Astrocyte of the spinal cord (primary cell): Measurements from ENCODE around the gene TIMM44.
"Not testable (repeated sequence)": the region's sequence is repeated elsewhere in the genome, so short reads cannot be mapped to it uniquely, and the experiment has no call there.

Experiments used
- DNase-seq: peaks from one replicate; pipeline ENCODE4 v3.0.0; 2011; ENCODE audit warnings: low read depth, low spot score
- H3K4me3 ChIP-seq: 2 replicates; pipeline ENCODE4 v1.5.1; 2011; ENCODE audit warnings: low read depth, mild to moderate bottlenecking, low read length, moderate library complexity
- CTCF ChIP-seq: IDR thresholded peaks from 2 replicates; pipeline ENCODE4 v1.5.1; 2012; ENCODE audit warnings: low read depth, mild to moderate bottlenecking, low read length, inconsistent platforms
- in situ Hi-C: cut with HindIII; loops from 2 replicates; pipeline ENCODE4 v1.10.0; 2017; ENCODE audit warnings: low sequenced_read_pairs

Gene TIMM44

GRCh38 chr19:7895565-7895964 is 47.9 kb downstream of the TIMM44 start:
- in situ Hi-C loops: no loop called here
- no peak for TF ChIP-seq CTCF
- no peak for DNase-seq
- H3K4me3 ChIP-seq: no peak overlapping the region

- no peak for TF ChIP-seq CTCF
- DNase-seq: no peak
- in situ Hi-C loops: no loop called here
- no peak overlapping the region for H3K4me3 ChIP-seq
Observed at GRCh38 chr19:7894612-7895309, 48.7 kb downstream of the TIMM44 start.

GRCh38 chr19:7893362-7894101 is 49.9 kb downstream of the TIMM44 start:
- DNase-seq: peak; percentile 51
- H3K4me3 ChIP-seq, in situ Hi-C loops: not testable (repeated sequence)

GRCh38 chr19:7888826-7889217 is 54.6 kb downstream of the TIMM44 start:
- H3K4me3 ChIP-seq: peak overlapping the region; percentile 63
- in situ Hi-C loops: no loop called here
- no peak for TF ChIP-seq CTCF
- DNase-seq: no peak

GRCh38 chr19:7888145-7888825 is 55.2 kb downstream of the TIMM44 start, which contains the start of gene LRRC8E:
LRRC8E (plus strand) TSS chr19:7888510; CDS start chr19:7895604, 7,094 bp downstream.
- TF ChIP-seq CTCF: no peak
- in situ Hi-C loops: no loop called here
- peak; percentile 67 for DNase-seq
- peak within 1 kb of the TSS; percentile 63 for H3K4me3 ChIP-seq

- no peak overlapping the region for H3K4me3 ChIP-seq
- in situ Hi-C loops: no loop called here
- DNase-seq: no peak
- no peak for TF ChIP-seq CTCF
Observed at GRCh38 chr19:7887408-7888144, 55.9 kb downstream of the TIMM44 start.
